ENCODE measurements around the gene CLPTM1. TPM values are rescaled to one million over a fixed set of nuclear protein-coding genes. Genes with fewer than 3 reads are reported as not detected.

Gene CLPTM1
- total RNA-seq, 4 donors from 2014 or later: 95.7 to 156 (median 125) TPM

DNA sequence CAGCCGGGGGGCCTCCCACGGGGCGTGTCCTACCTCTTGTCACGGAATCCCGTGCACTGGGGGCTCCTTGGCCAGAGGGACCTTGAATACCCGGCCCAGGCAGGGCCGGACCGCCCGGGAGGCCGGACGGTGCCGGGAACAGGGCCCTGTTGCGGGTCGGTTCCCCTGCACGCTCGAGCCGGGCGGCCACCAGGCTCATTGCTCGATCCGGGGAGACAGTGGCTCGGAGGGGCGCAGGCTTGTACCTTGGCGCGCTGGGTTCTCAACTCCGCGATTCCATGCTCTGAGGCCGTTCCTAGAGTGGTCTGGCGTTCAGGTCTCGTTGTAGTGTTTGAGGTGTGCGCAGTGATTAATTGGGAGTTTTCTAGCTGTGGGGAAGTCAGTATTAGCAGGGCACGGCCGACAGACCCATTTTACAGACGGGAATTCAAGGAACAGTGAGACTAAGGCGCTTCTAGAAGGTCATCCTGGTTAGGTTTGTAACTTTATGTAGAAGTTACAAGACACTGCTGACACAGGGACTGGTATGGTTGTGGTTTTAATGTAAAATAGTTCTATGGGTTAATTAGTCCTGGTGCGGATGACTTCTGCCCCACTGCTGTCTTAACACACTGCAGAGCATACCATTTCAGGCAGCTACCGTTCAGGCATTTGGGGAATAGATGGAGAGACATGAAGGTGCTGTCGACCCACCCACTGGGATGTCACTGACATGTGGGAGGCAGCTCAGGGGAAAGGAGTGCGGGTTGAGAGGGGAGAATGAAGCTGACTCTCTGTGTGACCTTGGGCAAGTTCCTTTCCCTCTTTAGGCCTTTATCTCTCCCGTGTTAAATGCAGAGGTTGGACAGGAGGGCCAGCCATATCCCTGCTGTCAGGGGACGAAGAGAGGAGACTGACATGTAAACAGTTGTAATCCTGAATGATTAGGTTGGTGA, 592 bp downstream of the CLPTM1 start:
- DNase-seq: no peak
- TF ChIP-seq, protein P1, sequence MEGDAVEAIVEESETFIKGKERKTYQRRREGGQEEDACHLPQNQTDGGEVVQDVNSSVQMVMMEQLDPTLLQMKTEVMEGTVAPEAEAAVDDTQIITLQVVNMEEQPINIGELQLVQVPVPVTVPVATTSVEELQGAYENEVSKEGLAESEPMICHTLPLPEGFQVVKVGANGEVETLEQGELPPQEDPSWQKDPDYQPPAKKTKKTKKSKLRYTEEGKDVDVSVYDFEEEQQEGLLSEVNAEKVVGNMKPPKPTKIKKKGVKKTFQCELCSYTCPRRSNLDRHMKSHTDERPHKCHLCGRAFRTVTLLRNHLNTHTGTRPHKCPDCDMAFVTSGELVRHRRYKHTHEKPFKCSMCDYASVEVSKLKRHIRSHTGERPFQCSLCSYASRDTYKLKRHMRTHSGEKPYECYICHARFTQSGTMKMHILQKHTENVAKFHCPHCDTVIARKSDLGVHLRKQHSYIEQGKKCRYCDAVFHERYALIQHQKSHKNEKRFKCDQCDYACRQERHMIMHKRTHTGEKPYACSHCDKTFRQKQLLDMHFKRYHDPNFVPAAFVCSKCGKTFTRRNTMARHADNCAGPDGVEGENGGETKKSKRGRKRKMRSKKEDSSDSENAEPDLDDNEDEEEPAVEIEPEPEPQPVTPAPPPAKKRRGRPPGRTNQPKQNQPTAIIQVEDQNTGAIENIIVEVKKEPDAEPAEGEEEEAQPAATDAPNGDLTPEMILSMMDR (IDR thresholded peaks at IDR 0.05): no peak
- TF ChIP-seq POLR2A (IDR thresholded peaks at IDR 0.05): no peak
- H3K27ac ChIP-seq: peak overlapping the region; percentile 87 to 97 (median 94)
- H3K36me3 ChIP-seq: peaks cover 0 to 10% (median 0%) of the 10 kb centered on the region in 3 donors
- peaks cover 0 to 32% (median 19%) of the 10 kb centered on the region in 4 donors for H3K4me1 ChIP-seq
- peak overlapping the region; percentile 86 to 99 (median 91) for H3K4me3 ChIP-seq
- H3K27me3 ChIP-seq: no peaks in the 10 kb centered on the region
- H3K9me3 ChIP-seq: no peaks in the 10 kb centered on the region

DNA sequence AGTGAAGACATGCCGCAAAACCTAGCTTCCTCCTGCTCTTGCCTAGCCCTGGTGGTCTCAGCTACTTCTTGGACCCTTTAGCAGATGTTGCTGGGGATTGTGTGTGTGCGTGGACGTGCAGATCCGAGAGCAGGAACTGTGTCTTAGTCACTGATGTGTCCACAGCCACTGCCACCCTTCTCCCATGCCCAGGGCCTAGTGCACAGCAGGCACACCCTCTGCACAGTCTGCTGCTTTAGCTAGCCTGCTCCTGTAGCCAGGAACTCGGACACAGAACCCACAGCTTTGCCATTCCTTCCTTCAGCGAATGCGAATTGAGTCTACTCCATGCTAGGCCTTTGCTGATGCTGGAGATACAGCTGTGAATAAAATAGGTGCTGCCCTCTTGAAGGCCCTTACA, 2.3 kb downstream of the CLPTM1 start:
- H3K9me3 ChIP-seq: no peaks in the 10 kb centered on the region
- peaks cover 0 to 25% (median 0%) of the 10 kb centered on the region in 3 donors for H3K36me3 ChIP-seq
- no peak for TF ChIP-seq POLR2A (IDR thresholded peaks at IDR 0.05)
- TF ChIP-seq, protein P1 (IDR thresholded peaks at IDR 0.05): no peak
- no peak for DNase-seq
- no peak overlapping the region for H3K4me3 ChIP-seq
- no peaks in the 10 kb centered on the region for H3K27me3 ChIP-seq
- H3K4me1 ChIP-seq: peaks cover 0 to 30% (median 23%) of the 10 kb centered on the region in 4 donors
- H3K27ac ChIP-seq: no peak overlapping the region

DNA sequence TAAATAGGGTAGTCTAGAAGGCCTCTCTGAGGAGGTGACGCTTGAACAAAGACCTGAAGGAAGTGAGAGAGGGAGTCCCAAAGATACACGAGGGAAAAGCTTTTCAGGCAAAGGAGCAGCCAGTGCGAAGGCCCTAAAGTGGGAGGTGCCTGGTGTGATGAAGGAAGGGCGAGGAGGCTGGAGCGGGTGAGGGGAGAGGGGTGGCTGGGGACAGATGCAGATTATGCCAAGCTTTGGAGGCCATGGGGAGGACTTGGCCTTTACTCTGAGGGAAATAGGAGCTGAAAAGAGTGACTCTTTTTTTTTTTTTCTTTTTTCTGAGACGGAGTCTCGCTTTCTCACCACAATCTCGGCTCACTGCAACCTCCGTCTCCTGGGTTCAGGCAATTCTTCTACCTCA, 2.9 kb downstream of the CLPTM1 start:
- Histone ChIP-seq H3K36me3 (peaks cover 0 to 30% (median 0%) of the 10 kb centered on the region in 3 donors), H3K27me3 (no peaks in the 10 kb centered on the region), H3K9me3 (no peaks in the 10 kb centered on the region), H3K27ac (no peak overlapping the region), H3K4me3 (no peak overlapping the region), H3K4me1 (peaks cover 0 to 30% (median 23%) of the 10 kb centered on the region in 4 donors)
- DNase-seq: no peak
- TF ChIP-seq POLR2A (IDR thresholded peaks at IDR 0.05): no peak
- TF ChIP-seq, protein P1 (IDR thresholded peaks at IDR 0.05): no peak

DNA sequence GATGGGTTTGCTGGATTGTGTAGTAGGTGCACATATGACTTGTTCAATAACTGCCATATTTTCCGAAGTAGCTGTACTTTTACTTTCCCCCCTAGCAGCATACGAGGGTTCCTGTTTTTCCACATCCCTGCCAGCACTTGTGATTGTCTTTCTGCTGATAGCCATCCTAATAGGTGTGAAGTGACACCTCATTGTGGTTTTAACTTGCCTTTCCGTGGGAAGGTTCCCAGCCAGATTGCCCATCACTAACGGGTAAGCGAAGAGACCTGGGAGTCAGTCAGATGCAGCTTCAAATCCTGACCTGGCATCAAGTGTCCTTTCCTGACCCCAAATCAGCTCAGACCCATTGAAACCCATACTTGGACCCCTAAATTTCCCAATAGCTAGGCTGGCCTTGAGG, 4.5 kb downstream of the CLPTM1 start:
- TF ChIP-seq, protein P1 (IDR thresholded peaks at IDR 0.05): no peak
- TF ChIP-seq POLR2A (IDR thresholded peaks at IDR 0.05): no peak
- peaks cover 0 to 45% (median 0%) of the 10 kb centered on the region in 3 donors for H3K36me3 ChIP-seq
- H3K27me3 ChIP-seq: no peaks in the 10 kb centered on the region
- H3K9me3 ChIP-seq: no peaks in the 10 kb centered on the region
- H3K4me3 ChIP-seq: no peak overlapping the region
- H3K27ac ChIP-seq: peak overlapping the region in 1 of 4 donors; percentile 73
- peaks cover 0 to 30% (median 14%) of the 10 kb centered on the region in 4 donors for H3K4me1 ChIP-seq
- DNase-seq: no peak

DNA sequence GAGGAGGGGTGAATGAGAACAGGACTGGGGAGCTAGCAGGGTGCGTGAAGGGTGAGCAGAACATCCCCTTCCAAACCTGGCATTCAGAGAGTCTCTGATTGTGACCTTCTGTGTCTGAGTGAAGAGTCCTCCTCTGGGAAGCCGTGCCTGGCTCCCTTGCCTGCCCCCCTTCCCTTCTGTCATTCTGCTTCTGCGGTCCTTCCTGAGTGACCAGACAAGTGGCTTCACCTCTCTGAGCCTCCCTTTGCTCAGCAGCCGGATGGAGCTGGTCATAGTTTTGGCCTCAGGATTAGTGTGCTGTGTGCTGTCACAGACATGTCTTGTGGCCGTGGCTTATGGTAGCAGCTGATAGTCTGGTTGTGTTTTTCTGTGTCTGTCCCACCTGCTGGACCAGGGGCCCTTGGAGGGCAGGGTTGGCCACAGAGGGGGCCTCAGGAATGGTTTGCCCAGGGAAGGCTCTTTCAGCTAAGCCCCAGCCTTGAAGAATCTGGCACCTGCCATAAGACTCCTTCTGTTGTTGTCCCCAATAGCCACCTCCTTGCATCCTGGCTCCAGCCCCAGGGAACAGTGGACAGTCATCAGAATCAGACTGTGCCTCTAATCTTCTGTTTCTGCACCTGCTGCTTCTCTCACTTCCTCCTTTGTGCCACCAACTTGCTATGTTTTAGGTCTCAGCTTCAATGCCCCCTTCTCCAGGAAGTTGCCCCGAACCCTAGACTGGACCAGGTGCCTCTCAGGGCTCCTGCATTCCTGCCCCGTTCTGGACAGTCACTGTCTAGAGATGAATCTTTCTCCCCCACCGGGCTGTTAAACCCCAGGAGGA, 5.9 kb downstream of the CLPTM1 start:
- Histone ChIP-seq H3K27me3 (no peaks in the 10 kb centered on the region), H3K4me3 (no peak overlapping the region), H3K36me3 (peaks cover 0 to 58% (median 0%) of the 10 kb centered on the region in 3 donors), H3K4me1 (peaks cover 0 to 27% (median 11%) of the 10 kb centered on the region in 4 donors), H3K27ac (peak overlapping the region in 2 of 4 donors; percentile 60 to 73), H3K9me3 (no peaks in the 10 kb centered on the region)
- TF ChIP-seq POLR2A (IDR thresholded peaks at IDR 0.05): no peak
- TF ChIP-seq, protein P1 (IDR thresholded peaks at IDR 0.05): no peak
- peak in 2 of 3 donors; percentile 60 to 61 for DNase-seq

All from Peyer's patch (tissue), 4 donors.